NCI-H1436 (cell line): ENCODE measurements around the gene TMC8.
"Not testable (repeated sequence)": the region's sequence is repeated elsewhere in the genome, so short reads cannot be mapped to it uniquely, and the experiment has no call there.

Source experiments
- DNase-seq: peaks from one replicate; lab custom pipeline; 2025; lab: John Stamatoyannopoulos, UW

The TMC8 gene

DNA sequence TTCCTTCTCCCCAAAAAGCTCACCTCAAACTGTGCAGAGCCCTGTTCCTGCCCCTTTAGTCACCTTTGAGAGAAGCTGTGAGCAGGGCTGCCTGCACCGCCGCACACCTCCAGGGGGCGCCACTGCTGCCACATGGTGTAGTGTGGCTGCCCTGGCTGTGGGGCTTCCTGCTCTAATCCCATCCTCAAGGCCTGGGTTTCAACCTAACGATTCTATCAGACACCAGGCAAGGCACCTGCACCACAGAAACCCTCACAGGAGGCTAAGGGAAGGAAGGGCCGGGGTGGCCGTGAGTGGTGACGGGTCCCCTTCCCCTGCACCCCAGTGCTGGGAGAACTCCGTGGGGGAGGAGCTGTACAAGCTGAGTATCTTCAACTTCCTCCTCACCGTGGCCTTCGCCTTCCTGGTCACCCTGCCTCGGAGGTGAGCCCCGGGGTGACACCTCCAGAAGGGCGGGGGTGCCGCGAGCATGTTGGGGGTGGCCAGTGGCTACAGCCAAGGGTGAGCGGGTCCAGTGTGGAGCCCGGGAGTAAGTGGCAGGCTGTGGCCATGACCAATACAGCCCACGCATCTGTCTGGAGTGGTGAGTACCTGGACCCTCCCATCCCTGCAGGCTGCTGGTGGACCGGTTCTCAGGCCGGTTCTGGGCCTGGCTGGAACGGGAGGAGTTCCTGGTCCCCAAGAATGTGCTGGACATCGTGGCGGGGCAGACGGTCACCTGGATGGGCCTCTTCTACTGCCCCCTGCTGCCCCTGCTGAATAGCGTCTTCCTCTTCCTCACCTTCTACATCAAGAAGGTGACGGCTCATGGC, 7.0 kb downstream of the TMC8 start:
- no peak for DNase-seq

DNA sequence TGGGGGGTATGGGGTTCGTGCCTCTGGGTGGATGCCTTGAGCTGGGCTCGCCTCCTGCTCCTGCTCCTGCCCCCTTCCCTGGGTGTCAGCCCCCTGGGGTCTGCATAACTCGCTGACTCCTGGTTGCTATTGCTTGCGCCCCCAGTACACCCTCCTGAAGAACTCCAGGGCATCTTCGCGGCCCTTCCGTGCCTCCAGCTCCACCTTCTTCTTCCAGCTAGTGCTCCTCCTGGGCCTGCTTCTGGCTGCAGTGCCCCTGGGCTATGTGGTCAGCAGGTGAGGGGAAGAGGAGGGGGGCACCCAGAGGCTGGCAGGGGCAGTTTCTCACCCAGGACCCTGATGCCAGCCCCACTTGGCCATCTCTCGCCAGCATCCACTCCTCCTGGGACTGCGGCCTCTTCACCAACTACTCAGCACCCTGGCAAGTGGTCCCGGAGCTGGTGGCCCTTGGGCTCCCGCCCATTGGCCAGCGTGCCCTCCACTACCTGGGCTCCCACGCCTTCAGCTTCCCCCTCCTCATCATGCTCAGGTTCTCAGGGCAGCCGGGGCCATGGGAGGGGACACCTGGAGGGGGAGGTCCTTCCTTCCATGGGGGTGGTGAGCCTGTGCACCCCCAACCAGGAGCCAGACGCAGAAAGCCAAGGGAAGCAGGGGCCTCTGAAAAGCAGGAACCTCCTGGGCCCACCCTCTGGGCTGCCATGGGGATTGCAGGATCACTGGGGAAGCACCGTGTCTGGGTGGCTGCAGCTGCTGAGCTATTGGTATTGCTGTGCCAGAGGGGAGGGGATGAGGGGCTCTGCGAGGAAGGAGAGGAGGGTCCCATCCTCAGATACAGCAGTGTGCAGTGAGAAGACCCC, 7.9 kb downstream of the TMC8 start:
- DNase-seq: no peak

DNA sequence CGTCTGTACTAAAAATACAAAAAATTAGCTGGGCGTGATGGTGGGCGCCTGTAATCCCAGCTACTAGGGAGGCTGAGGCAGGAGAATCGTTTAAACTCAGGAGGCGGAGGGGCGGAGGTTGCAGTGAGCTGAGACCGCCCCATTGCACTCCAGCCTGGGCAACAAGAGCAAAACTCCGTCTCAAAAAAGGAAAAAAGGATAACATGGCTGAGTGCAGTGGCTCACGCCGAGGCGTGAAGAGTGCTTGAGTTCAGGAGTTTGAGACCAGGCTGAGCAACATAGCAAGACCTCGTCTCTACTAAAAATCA, 9.2 kb downstream of the TMC8 start:
- not testable (repeated sequence) for DNase-seq

DNA sequence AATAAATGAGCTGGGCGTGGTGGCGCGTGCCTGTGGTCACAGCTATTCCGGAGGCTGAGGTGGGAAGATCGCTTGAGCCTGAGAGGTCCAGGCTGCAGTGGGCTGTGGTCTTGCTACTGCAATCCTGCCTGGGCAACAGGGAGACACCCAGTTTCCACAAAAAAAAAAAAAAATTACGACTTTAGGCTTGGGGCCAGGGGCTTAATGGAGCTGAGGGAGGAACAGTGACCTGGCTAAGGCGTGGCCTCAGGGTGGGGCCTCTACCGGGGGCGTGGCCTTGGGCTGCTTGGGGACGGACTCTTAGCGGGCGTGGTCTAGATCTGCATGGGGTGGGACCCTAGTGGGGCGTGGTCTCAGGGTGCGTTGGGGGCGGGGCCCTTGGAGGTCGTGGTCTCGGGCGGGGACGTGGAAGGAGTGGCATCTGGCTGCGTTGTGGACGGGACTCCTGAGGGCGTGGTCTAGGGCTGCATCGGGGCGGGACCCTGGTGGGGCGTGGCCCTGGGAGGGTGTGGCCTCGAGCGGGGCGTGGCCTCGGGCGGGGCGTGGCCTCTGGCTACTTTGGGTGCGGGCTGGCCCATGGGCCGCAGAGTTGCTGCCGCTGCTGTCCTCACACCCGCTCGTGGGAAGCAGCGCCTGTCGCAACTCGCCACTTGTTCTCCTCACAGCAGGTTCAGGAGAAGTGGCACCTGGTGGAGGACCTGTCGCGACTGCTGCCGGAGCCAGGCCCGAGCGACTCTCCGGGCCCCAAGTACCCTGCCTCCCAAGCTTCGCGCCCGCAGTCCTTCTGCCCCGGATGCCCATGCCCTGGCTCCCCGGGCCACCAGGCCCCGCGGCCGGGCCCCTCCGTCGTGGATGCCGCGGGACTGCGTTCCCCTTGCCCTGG, 9.8 kb downstream of the TMC8 start:
- peak; percentile 94 for DNase-seq

DNA sequence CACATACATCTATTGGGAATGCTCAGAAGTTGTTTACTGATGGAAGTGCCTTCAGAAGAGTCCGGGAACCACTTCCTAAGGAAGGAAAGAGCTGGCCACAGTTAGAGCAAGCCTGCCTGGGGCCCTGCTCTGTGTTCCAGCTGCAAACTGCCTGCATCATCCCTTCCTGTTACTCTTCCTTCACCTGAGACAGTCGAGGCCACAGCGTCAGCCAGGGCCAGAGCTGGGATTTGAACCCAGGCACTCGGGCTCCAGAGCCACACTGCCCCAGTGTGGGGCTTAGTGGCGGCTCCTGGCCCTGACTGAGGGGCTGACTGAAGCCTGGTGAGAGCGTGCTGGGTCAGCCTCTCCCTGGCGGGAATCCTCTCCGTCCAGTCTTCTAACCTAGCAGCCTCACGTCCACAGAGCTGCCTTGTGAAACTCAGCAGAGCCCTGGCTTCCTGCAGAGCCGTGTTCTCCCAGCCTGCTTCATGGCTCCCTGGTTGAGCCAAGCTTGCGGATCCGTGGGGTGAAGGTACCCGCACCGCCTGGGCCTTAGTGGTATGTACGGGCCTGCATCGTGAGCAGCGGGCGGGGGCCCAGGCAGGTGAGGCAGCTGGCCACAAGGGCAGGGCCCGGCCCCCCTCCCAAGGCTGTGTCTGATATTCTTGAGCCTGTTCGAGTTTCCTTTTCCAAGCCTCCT, 11.0 kb downstream of the TMC8 start:
- no peak for DNase-seq

DNA sequence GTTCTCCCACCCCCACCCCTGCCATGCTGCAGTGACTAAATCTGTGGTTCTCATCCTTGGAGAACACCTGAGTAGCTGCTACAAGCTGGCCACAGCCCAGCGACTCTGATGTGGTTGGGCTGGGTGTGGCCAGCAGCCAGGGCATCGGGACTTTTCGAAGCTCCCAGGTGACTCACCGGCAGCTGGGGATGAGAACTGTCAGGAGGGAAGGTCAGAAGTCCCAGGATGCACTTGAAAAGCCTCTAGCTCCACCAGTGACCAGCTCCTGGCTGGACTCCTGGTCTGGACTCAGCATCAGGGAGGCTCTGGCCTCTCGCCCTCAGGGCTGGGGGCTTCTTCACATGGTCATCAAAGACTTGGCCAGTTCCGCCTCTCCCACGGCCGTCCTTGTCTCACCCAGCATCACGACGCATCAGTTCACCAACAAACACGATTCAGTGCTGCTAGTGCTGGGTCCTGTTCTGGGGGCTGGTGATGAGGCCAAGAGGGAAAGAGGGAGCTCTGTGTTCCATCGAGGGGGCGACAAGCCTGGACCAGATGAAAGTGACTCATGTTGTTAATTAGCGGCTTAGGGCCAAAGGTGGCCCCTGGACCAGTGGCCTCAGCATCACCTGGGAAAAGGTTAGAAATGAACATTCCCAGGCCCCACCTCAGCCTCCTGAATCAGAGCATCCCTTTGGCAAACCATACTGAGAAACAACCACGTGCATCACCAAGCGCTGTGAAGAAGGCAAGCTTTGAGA, 11.7 kb downstream of the TMC8 start:
- DNase-seq: no peak

DNA sequence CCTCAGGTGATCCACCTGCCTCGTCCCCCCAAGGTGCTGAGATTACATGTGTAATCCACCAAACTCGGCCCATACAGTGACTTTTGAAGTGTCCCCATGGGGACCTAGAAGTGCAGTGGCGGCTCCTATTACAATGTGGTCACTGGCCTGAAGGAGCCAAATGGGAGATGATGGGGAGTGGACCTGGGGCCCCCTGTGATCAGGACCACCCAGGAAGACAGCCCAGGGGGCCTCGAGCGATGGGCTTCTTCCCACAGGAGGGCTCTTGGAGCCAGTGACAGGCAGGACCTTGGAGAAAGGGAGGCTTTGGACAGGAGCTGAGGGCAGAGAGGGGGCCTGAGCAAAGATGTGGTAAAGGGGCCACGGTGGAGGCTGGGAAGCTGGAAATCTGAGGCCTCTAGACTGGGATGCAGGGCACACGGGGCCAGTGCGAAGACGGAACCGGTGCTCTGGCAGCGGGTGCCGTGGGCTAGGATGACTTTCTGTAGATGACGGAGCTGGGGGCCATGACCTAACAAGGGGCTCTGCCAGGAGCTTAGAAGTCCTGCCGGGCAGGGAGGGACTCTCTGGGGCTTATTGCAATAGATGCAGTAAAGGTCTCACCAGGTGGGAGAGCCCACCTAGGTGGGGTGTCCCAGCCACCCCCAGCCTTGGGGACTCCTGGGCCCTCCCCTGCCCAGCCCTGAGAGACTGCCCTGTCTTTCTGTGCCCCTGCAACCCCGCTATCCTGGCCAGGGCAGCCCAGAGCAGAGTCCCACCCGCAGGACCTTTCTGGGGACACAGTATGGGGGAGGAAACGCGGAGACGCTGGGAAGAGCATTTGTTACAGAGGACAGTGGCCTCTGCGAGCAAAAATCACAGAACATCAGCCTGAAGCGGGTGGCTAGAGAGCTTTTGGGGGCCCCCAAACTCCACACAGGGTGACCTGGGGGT, 12.9 kb downstream of the TMC8 start:
- no peak for DNase-seq

DNA sequence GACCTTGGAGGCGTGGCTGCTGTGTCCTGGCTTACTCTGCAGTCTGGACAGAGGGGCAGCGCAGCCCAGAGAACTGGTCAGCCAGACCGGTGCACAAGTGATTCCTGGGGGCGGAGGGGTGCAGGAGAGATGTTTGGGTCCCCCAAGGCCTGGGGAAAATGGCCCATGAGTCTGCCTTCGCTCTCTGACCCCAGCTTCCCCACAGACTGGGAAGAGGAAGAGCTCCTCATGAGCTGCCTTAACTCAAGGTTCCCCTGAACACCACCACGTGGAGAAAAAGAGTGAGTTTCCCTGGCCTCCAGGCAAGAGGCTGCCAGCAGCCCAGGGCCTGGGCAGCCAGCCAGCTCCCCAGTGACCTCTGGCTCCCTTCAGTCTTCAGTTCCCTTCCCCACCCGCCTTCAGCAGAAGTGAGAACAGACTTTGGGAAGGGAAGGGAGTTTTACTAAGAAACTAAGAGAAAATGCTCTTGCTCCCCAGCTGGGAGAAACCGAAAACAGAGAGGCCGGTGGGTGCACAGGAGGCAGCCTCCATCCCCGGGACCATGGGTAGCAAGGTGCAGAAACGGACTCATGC, 13.7 kb downstream of the TMC8 start:
- DNase-seq: no peak

DNA sequence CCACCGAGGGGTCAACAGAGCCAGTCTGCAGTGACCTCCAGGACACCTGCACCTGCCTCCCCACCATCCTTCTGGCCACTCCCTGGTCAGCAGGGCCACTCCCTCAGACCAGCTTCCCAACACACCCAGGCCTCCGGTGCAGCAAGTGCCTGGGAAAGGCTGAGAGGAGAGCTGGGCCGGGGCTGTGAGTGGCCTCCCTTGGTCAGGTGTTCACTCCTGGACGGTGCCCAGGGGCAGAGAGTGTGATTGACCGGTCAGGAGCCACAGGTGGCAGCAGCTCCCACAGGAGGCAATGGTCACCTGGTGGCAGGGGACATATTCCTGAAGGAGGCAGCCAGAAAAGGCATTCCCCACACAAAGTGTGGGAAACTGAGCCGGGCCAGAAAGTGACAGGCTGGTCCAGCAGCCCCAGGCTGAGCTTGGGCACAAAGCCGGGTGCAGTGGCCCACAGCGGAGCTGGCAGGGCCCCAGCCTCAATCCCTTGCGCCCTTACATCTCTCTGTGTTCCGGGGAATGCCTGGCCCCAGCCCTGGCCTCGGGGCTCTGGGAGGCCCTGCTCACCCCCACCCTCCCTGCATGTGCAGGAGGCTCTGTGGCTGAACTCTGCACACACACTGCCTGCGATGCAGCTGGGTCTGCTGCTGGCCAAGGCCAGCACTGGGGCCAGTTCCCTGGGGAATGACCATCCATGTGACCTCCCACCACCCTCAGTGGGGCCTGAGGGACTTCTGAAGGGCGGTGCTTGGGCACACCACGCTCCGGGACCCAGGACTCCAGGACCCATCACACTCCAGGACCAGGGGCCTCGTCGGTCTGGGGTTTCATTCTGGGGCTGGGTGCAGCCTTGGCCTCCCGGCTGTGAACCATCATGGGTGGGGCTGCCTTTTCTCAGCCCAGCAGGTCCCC, 14.4 kb downstream of the TMC8 start:
- no peak for DNase-seq

DNA sequence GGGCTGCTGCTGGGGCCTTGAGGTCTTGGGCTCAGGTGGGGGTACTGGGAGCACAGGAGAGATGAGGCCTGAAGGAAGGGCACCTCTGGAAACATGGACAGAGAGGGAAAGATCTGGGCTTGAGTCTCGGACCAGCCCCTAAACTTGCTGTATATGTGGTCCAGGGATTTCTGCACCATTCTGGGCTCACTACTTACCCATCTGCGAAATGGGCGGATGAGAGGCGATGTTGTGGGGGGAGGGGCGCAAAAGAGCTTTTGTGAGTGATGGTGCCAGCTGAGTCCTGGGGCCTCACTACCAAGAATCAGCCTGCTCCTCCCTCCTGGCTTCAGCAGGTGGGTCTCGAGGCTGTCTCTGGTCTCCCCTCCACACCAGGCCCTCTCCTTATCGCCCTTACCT, 15.9 kb downstream of the TMC8 start:
- DNase-seq: no peak

DNA sequence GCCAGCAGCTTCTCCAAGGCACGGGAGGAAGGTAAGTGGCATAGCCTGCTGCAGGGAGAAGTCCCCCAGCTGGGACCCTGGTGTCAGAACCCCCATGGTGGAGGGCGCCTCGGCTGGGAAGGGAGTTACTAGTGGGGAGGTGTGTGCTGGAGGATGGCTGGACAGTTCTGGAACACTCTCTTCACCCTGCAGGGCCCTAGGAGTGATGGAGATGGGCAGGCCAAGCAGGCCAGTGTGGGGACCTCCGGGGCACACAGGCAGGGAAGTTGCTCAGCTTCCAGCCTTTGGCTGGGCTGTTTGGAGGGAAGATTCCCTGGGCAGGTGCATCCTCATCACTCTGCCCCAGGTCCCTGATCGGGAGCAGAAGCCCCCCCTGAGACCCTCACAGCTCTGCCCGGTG, 16.3 kb downstream of the TMC8 start:
- DNase-seq: no peak

DNA sequence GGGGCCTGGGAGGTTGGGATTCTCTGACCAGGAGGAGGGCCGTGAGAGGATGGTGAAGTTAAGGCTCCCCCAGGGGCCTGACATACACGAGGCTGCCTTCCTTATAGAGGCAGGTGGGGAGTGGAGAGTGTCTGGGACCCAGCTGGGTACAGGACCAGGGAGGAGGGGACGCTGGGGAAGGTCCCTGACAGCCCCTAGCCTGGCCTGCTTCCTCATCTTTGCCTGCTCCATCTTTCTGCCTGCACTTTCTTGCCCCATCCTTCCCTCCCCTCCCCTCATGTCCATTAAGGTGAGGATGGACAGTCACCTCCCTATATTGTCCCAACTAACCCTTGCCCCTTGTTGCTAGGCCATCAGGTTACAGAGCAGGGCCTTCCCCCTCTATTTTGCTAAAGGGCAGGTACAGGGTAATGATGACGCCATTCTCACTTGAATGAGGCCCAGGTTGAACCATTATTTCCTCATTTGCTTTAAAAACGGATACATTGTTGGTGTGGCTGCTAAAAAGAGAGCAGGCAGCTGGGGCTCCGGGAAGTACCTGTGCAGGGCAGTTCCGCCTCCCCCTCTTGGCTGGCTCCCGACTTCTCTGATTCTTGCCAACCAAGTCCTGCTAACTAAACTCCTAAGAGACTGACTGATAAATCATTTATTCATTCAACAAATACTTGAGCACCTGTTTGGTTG, 16.9 kb downstream of the TMC8 start:
- no peak for DNase-seq

DNA sequence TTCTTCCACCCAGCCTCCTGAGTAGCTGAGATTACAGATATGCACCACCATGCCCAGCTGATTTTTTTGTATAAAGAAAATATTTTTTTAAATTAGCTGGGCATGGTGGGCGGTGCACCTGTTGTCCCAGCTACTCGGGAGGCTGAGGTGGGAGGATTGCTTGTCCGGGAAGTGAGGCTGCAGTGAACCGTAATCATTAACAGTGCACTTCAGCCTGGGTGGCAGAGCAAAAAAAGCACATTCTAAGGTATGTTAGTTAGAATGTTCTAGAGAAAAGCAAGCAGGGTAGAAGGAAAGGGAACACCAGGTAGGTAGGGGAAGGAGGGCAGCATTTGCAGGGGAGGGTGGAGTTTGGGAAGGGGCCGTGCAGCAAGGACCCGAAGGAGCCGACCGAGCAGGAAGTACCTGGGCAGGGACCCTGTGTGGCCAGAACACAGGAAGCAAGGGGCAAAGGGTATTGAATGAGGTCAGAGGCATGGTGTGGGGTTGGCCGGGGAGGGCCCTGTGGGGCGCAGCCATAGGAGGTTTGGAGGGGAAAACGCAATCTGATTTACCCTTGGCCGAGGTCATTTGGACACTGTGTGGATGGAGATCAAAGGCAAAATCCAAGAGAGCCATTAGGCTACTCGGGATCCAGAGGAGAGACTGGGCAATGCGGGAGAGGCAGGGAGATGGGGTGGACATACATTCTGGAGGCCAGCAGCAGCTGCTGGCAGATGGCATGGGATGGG, 17.9 kb downstream of the TMC8 start:
- DNase-seq: no peak

DNA sequence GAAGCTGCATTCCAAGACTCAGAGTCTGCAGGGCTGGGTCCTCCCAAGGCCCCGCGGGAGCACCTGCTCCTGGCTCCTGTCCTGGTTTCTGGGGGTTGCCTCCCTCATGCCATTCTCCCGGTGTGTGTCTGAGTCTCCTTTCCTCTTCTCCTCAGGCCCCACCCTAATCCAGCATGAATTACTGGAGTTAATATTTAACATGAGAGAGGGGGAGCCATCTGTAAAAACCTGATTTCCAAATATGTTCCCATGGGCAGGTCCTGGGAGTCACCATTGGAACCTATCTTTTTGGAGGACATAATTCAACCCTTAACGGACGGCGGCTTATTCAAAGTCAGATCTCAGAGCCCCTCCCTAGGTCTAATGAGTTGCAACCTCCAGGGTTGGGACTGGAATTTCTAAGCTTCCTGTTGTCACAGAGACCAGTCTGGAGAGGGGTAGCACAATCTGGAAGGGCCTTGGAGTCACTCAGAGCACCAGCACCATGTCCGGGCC, 21.0 kb downstream of the TMC8 start:
- DNase-seq: no peak

DNA sequence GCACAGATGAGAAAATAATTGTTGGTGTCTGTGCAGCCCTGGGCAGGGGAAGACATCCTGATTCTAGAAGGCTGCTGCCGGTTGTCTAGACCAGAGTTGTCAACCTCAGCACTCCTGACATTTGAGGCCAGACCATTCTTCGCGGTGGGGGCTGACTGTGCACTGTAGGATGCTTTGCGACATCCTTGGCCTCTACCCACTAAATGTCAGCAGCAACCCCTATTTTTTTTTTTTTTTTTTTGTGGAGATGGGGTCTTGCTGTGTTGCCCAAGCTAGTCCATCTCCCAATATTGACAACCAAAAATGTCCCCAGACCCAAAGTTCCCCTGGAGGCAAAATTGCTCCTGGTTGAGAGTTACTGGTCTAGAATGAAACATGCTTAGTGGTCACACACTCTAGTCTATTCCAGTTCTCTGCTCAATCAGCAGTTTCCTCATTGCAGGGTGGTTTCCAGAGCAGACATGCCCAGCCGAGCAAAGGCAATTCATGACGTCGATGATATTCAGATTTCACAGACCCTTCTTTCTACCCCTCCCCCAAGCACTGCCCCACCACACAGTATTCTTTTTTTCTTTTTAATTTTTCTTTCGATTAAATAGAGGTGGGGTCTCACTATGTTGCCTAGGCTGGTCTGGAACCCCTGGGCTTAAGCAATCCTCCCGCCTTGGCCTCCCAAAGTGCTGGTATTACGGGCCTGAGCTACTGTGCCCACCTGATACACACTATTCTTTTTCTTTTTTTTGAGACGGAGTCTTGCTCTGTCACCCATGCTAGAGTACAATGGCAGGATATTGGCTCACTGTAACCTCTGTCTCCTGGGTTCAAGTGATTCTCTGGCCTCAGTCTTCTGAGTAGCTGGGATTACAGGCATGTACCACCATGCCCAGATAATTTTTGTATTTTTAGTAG, 24.6 kb downstream of the TMC8 start:
- DNase-seq: no peak

DNA sequence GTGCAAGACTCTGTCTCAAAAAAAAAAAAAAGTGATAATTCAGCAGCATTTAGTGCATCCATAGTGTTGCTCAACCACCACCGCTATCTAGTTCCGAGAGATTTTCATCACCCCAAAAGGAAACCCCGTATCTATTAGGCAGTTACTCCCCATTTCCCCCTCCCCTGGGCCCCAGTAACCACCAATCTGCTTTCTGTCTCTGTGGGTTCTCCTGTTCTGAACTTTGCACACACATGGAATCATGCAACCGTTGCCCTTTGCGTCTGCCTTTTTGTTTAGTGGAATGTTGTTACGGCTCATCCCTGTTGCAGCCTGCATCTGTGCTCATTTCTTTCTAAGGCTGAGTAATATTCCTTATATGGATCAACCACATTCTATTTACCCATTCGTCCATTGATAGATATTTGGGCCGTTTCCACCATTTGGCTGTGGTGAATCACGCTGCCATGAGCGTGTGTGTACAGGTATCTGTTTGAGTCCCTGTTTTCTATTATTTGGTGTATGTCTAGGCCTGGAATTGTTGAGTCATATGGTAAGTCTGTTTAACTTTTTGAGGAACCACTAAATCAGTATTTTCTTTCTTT, 29.1 kb downstream of the TMC8 start:
- DNase-seq: no peak
